ENCODE measurements around the gene CLRN3. TPM values are rescaled to one million over a fixed set of nuclear protein-coding genes. Genes with fewer than 3 reads are reported as not detected.

The CLRN3 gene
- total RNA-seq, 4 donors from 2014 or later, result 0.27 TPM; not detected in 3

DNA sequence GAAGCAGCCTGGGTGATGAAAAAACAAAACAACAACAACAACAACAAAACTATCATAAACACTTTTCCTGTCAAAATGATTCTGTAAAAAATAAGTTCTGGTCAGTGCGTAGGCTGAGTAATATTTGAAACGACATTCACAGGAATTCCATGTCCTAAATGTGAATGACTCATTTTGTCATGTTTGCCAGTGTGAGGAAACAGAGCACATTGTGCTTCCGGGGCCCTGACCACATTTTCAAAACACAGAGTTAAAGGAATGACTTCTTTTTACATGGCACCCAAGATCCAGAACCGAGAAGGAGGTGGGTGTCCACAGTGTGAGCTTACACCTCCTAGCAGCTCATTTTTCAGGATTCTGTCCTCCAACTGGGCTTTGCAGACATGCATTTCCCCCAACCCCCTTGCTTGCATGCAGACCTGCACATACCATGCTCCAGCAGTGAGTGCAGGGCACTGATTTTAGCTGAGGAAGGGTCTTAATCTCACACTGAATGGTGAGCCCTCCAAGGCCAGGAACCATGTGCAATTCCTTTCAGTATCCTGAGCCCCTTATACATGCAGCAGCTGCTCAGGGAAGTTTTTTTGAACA is 3.0 kb downstream of the CLRN3 start:
- intact Hi-C loops (cut with DNase I; ENCODE audit: low total_unique reads), result no loop called here
- in situ Hi-C loops (cut with MboI; ENCODE audit: low sequenced_read_pairs in 4 of 4), result no loop called here
- no peaks in the 10 kb centered on the region for H3K9me3 ChIP-seq
- peak overlapping the region in 1 of 4 donors; percentile 38 for H3K27ac ChIP-seq
- no peaks in the 10 kb centered on the region for H3K4me1 ChIP-seq
- DNase-seq (no peak), ATAC-seq (no peak)
- H3K36me3 ChIP-seq, result no peaks in the 10 kb centered on the region
- H3K4me3 ChIP-seq, result no peak overlapping the region
- H3K27me3 ChIP-seq, result peaks cover 0 to 10% (median 0%) of the 10 kb centered on the region in 3 donors
- TF ChIP-seq POLR2A (IDR thresholded peaks at IDR 0.05) (no peak), CTCF (IDR thresholded peaks at IDR 0.05 in 4 of 5, conservative IDR thresholded peaks at IDR 0.05 in 1 of 5) (no peak)

GRCh38 chr10:127888521-127889312 is 4.0 kb downstream of the CLRN3 start:
- no peaks in the 10 kb centered on the region for H3K9me3 ChIP-seq
- H3K27ac ChIP-seq, result peak overlapping the region in 1 of 4 donors; percentile 38

DNA sequence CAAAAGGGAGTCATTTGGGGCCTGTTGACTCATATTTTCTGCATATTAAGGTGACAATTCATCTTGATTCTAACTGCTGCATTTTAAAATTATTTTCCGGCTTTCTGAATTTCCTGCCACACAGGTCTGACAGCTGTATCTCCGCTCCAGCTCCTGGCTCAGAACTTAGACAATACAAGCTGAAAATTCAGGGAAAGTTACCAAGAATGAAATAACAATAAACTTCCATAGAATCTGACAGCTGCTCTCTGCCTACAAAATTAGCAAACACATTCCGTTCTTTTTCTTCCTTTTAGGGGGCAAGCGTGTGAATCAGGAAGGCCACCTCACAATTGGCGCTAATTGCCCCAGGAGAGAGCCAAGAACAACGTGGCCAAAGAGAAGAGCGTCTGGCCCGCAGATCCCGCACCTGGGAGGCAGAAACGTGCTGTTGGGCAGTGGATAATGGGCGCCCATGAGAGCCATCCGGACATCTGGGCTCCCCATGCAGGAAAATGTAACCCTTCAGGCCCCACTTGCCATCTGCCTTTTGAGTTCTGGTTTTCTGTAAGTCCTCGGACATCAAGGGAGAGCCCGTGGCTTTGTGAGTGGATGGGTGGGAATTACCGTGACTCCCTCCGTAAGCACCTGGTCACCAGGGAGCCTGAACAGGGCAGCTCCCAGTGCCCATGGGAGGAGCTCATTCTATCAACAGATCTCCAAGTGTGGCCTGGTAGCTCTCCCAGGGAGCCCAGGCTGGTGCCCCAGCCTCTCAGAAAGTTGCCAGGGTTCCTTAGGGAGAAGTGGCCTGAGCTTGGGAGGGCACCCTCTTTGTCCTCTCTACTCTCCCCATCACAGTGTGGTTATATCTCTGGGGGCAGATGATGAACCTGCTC is 5.0 kb downstream of the CLRN3 start:
- no peak overlapping the region for H3K27ac ChIP-seq
- ATAC-seq, result no peak

More at GRCh38 chr10:127888521-127889312, 4.0 kb downstream of the CLRN3 start:
- in situ Hi-C loops (cut with MboI; ENCODE audit: low sequenced_read_pairs in 4 of 4), result no loop called here
- no peak overlapping the region for H3K4me3 ChIP-seq
- no peaks in the 10 kb centered on the region for H3K4me1 ChIP-seq
- no peak for TF ChIP-seq CTCF (IDR thresholded peaks at IDR 0.05 in 4 of 5, conservative IDR thresholded peaks at IDR 0.05 in 1 of 5)
- no peak for TF ChIP-seq POLR2A (IDR thresholded peaks at IDR 0.05)
- H3K27me3 ChIP-seq, result peaks cover 0 to 10% (median 0%) of the 10 kb centered on the region in 3 donors
- DNase-seq, result no peak
- no peaks in the 10 kb centered on the region for H3K36me3 ChIP-seq
- no peak for ATAC-seq
- intact Hi-C loops (cut with DNase I; ENCODE audit: low total_unique reads), result no loop called here

More for the DNA sequence above, 5.0 kb downstream of the CLRN3 start:
- no peaks in the 10 kb centered on the region for H3K4me1 ChIP-seq
- TF ChIP-seq CTCF (IDR thresholded peaks at IDR 0.05 in 4 of 5, conservative IDR thresholded peaks at IDR 0.05 in 1 of 5) (no peak), POLR2A (IDR thresholded peaks at IDR 0.05) (no peak)
- H3K4me3 ChIP-seq, result no peak overlapping the region
- DNase-seq, result no peak
- intact Hi-C loops (cut with DNase I; ENCODE audit: low total_unique reads), result no loop called here
- in situ Hi-C loops (cut with MboI; ENCODE audit: low sequenced_read_pairs in 4 of 4), result no loop called here
- no peaks in the 10 kb centered on the region for H3K9me3 ChIP-seq
- H3K36me3 ChIP-seq, result no peaks in the 10 kb centered on the region
- peaks cover 0 to 10% (median 0%) of the 10 kb centered on the region in 3 donors for H3K27me3 ChIP-seq

Measured in gastrocnemius medialis (tissue), 4 donors.